ENCODE data around the gene AFDN.

The AFDN gene

GRCh38 chr6:167965592-167966539, 139.2 kb downstream of the AFDN start:
- TF ChIP-seq CTCF (conservative IDR thresholded peaks at IDR 0.05) = no peak
- peak overlapping the region; percentile 75 for H3K27ac ChIP-seq

DNA sequence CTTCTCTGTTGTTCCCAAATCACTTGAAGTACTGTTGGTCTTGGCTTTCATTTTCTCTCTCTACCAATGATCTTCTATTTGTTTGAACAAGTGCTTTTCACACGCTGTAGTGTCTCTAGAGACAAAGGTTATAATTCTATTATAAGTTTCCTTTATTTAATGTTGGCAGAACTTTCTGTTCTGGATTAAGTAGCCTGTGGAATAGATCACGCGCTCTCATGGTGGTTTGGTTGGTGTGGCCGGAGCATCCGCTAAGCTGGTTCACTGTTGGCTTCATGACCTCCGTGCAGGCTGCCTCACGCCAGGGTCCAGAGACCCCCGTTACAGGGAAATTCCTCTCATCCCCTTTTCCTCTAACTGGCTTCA, 139.8 kb downstream of the AFDN start:
- no peak for TF ChIP-seq CTCF (conservative IDR thresholded peaks at IDR 0.05)
- H3K27ac ChIP-seq = peak overlapping the region; percentile 75

- peak; percentile 58 for TF ChIP-seq CTCF (conservative IDR thresholded peaks at IDR 0.05)
- no peak overlapping the region for H3K27ac ChIP-seq
These were observed 141.4 kb downstream of the AFDN start for GRCh38 chr6:167968091-167968490.

GRCh38 chr6:167970230-167970629, 143.5 kb downstream of the AFDN start:
- H3K27ac ChIP-seq = no peak overlapping the region
- no peak for TF ChIP-seq CTCF (conservative IDR thresholded peaks at IDR 0.05)

DNA sequence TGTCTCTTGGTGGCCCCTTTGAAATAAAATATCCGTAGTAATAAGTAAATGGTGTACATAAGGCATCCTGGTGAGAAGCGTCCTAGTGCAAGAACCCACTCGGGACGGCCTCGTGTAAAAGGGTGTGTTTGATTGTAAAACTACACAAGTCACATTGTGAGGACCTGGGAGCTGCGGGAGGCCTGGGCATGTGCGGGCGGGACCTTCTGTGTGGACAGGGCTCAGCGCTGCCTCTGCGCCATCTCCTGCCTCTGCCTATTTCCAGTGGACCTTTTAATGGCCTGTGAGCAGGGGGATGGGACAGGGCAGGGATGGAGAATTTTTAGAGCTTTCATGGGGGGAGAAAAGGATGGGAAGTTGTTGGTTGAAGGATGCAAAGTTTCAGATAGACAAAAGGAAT, 145.5 kb downstream of the AFDN start:
- no peak for TF ChIP-seq CTCF (conservative IDR thresholded peaks at IDR 0.05)
- no peak overlapping the region; the same call in 1 of the 2 replicates for H3K27ac ChIP-seq

DNA sequence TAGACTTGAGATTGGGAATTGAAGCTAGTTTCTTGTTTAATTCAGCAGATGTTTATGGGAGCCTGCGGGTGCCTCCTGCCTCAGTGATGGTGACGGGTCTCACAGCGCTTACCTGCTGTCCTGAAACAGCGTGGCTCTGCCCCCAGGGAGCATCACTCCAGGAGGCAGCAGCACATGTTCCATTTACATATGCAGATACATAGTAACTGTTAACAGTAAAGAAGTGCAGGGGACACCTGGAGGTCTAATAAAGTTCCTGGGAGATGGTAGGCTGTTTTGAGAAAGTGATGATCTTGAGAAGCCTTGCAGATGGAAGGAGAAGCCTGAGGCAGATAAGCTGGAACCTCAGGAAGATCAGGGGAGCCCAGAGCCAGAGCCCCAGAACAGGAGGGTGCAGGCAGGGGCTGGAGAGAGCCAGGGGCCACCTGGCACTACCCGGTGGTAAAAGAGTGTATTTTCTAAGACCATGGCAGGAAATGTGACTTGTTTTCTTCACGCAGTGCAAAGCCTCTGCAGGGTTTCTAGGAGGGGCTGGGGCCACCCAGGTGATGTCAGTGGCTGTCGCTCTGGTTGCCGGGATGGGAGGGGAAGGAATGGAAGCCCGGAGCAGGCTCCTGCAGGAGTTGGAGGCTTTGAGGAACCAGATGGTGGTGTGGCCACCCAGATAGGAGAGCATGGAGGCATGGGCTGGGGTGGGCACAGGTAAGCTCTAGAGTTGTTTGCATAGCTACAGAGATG, 146.6 kb downstream of the AFDN start:
- TF ChIP-seq CTCF (conservative IDR thresholded peaks at IDR 0.05) = no peak
- no peak overlapping the region for H3K27ac ChIP-seq

DNA sequence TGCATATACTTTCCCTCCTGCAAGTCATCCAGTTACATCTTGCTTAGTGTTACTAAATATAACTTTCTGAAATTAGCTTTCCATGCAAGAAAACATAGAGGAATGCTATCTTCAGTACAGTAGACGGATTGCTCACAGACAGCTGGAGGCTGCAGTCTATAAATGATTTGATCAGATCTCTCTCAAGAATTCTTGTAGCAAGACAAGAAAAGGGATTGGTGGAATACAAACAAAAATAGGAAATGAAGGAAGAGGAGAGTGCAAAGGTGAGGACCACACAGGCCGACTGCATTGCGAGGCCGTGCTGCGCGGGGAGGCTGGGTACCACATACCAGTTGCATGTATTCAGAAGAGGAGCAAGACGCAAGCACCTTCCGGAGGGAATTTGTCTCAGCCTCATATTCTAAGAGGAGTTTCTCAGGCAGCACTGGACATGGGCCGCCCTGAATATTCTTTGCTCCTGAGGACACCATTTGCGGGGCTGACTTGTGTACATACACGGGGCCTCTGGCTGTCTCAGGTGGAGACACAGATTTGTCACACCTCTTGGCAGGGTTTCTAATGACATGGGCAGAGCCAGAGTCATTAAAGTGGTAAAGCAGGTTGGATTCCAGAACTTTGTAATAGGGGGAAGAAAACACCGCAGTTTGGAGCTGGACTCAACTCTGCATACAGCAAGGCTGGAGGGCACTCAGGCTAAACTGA, 148.1 kb downstream of the AFDN start:
- TF ChIP-seq CTCF (conservative IDR thresholded peaks at IDR 0.05) = no peak
- peak overlapping the region; percentile 64 for H3K27ac ChIP-seq
